ENCODE measurements around the gene ZNF414.

DNA sequence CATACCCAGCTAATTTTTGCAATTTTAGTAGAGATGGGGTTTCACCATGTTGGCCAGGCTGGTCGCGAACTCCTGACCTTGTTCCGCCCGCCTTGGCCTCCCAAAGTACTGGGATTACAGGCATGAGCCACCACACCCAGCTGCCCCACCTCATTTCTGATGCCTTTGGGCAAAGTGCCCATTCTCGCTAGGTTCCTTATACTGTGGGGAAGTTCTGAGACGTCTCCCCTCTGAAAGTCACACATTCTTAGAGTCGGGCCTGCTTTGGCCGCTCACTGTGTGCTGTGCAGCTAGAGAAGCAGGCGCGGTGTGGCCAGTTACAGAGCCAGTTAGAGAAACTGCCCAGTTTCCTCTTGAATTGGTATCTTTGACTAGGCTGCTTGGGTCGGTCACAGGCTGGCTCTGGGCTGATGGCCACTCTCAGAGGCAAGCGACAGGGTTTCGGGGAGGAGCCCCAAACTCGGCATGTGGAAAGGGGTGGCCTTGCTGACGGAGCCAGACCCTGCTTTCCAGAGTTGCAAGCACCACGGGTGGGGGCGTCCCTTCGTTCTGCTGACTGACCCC, 29.6 kb downstream of the ZNF414 start:
- TF ChIP-seq POLR2A (IDR thresholded peaks at IDR 0.05) (no peak), CTCF (IDR thresholded peaks at IDR 0.05) (no peak), EP300 (IDR thresholded peaks at IDR 0.05) (no peak)
